LNCaP clone FGC (cell line): ENCODE measurements around the gene PRKCSH.

Source experiments
- DNase-seq: peaks from one replicate; pipeline ENCODE4 v3.0.0-alpha.2; 2011; ENCODE audit warnings: low read depth
- H3K4me3 ChIP-seq: 2 replicates; pipeline ENCODE4 v1.5.1; 2011; ENCODE audit warnings: mild to moderate bottlenecking, low read depth, low read length, control low read depth
- TF ChIP-seq, protein P1 (sequence below): IDR thresholded peaks from 2 replicates; pipeline ENCODE4 v1.5.1; 2012; ENCODE audit warnings: mild to moderate bottlenecking; ENCODE audit not compliant: control insufficient read depth, insufficient read depth; ENCODE audit errors: extremely low read depth

PRKCSH gene

GRCh38 chr19:11434703-11435056 is 755 bp upstream of the PRKCSH start:
- no peak for DNase-seq
- H3K4me3 ChIP-seq = peak overlapping the region; percentile 100
- TF ChIP-seq, protein P1, sequence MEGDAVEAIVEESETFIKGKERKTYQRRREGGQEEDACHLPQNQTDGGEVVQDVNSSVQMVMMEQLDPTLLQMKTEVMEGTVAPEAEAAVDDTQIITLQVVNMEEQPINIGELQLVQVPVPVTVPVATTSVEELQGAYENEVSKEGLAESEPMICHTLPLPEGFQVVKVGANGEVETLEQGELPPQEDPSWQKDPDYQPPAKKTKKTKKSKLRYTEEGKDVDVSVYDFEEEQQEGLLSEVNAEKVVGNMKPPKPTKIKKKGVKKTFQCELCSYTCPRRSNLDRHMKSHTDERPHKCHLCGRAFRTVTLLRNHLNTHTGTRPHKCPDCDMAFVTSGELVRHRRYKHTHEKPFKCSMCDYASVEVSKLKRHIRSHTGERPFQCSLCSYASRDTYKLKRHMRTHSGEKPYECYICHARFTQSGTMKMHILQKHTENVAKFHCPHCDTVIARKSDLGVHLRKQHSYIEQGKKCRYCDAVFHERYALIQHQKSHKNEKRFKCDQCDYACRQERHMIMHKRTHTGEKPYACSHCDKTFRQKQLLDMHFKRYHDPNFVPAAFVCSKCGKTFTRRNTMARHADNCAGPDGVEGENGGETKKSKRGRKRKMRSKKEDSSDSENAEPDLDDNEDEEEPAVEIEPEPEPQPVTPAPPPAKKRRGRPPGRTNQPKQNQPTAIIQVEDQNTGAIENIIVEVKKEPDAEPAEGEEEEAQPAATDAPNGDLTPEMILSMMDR = no peak

- TF ChIP-seq, protein P1 = no peak
- no peak for DNase-seq
- peak overlapping the region; percentile 100 for H3K4me3 ChIP-seq
Observed at GRCh38 chr19:11435833-11436313, 438 bp downstream of the PRKCSH start.

DNA sequence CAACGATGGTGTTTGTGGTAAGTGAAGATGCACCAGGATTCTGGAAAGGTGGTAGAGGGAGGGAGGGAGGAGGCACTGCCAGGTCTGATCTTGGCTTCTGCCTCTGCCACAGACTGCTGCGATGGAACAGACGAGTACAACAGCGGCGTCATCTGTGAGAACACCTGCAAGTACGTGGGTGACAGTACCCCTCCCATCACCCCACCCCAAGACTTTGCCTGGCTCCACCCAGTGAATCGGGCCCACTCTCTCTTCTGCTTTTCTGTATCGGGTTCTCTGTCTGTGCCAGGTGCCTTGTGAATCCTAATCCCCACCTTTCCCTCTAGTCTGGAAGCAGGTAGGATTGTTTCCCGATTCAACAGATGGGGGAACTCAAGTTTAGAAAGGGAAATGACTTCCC is 2.5 kb downstream of the PRKCSH start:
- H3K4me3 ChIP-seq = no peak overlapping the region
- DNase-seq = no peak
- TF ChIP-seq, protein P1 = no peak

DNA sequence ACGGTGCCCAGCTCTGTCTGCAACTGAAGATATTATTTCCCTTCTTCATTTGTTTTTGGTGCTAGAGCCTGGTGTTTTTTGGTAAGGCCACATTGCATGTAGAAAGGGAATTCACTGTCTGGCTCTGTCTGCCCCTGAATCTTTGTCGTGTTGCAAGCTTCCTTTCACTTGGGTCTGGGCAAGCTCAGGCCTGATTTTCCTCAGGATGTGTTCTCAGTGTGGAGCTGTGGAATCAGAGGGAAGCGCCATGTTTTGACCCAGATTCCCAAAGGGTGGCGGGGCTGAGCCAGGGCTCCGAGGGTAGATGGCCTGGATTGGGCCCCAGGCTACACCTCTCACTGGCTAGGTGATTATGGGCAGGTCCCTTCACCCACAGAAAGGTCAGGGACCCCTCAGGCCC is 8.6 kb downstream of the PRKCSH start:
- TF ChIP-seq, protein P1 = no peak
- no peak overlapping the region for H3K4me3 ChIP-seq
- DNase-seq = no peak

DNA sequence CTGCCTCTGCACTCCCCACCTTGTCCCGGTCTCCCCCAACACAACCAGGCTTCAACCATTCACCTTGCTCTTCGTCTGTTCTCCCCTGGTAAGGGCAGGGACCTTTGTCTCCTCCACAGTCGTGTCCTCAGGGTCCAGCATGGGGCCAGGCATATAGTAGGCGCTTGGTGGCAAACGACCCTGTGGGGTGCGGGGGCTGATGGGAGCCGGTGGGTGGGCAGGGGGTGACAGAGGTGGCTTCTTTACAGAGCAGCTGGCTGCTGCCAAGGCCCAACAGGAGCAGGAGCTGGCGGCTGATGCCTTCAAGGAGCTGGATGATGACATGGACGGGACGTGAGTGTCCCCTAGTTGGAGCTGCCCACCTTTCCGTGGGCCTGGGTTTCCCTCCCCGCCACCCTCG is 9.7 kb downstream of the PRKCSH start:
- no peak for DNase-seq
- H3K4me3 ChIP-seq = no peak overlapping the region
- TF ChIP-seq, protein P1 = no peak

DNA sequence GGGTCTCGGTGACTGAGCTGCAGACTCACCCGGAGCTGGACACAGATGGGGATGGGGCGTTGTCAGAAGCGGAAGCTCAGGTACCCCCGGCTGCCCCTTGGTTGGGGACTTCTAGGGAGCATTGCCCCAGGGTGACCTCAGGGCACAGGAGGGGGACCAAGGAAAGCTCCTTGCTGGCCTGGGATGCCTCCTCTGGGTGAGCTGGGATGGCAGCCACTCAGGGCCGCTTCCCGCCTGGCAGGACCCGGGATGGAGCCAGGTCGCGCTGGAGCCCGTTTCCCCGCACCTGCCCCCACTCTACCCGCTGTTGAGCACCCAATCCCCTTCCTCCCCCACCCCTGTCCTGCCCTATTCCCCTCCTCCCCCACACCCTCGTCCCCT is 10.8 kb downstream of the PRKCSH start:
- DNase-seq = no peak
- TF ChIP-seq, protein P1 = no peak
- no peak overlapping the region for H3K4me3 ChIP-seq

GRCh38 chr19:11446652-11447301 is 11.3 kb downstream of the PRKCSH start:
- TF ChIP-seq, protein P1 = peak; percentile 95
- DNase-seq = no peak
- H3K4me3 ChIP-seq = no peak overlapping the region
